H1 (cell line): ENCODE data around the gene HDAC7. TPM values are rescaled to one million over a fixed set of nuclear protein-coding genes. Genes with fewer than 3 reads are reported as not detected.

ENCODE experiments used
- SP4 ChIP-seq: IDR thresholded peaks from 2 replicates; pipeline ENCODE4 v1.6.1; 2012; ENCODE audit warnings: low read length, inconsistent platforms
- SRF ChIP-seq: IDR thresholded peaks from 2 replicates; pipeline ENCODE4 v1.6.1; 2011; ENCODE audit warnings: mild to moderate bottlenecking, low read depth, low read length, moderate library complexity
- polyA plus RNA-seq, 7 experiments: library from polyadenylated mRNA; depleted of rRNA in 3 of 7; stranded (reverse) in 5 of 7; unstranded in 2 of 7; fragments of >200 nt in 5 of 7; fragments of 200-250 nt in 2 of 7; gene quantifications; 1 replicate in 5 of 7; 2 replicates in 1 of 7; 4 replicates in 1 of 7; pipeline versions ENCODE4 v1.2.1 to v1.2.3, GENCODE V29; 2011 to 2013; ENCODE audit warnings: missing spikeins in 2 of 7, mixed read lengths in 2 of 7
- total RNA-seq: library from RNA; stranded (reverse); fragmentation: NEBNext Ultra II Directional; extraction: Animal tissue kit (Norgen Biotek cat#: 25700); gene quantifications from 2 replicates; pipeline ENCODE4 v1.2.1, GENCODE V29; 2021

The HDAC7 gene
- total and polyA plus RNA-seq, 2 of the 8 experiments (the other 6 are each of a cell fraction or from before 2014, with no cell fraction given) = 25.5 to 84.9 TPM

DNA sequence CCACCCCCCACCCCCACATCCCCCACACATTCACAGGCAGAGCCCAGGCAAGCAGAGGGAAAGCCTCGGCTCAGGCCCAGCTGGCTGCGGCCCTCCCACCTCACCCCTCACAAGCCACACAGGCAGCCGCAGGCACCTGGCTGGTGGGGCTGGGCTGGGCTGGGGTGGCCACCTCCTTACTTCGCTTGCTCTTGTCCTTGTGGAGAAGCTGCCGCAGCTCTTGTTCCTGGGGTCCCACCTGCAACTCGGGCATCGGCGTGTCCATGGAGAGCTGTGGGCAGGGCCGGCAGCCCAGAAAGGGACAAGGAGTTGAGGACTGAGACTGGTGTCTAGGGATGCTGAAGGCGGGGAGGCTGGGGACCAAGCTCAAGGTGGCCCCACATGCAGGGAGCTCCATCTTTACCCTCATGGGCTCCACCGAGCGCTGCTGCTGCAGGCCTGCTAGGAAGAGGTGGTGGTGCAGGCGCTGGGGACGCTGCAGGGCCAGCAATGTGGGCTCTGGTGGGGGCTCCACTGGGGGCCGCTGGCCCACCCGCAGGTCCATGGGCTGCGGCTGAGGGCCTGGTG is 21.2 kb downstream of the HDAC7 start (continued):
- no peak for TF ChIP-seq SRF
- TF ChIP-seq SP4 = no peak
